Smooth muscle cell (in vitro differentiated cells): ENCODE data around the gene TFDP1. TPM values are rescaled to one million over a fixed set of nuclear protein-coding genes. Genes with fewer than 3 reads are reported as not detected.

Source experiments
- DNase-seq: peaks from one replicate; lab custom pipeline; 2025; ENCODE audit not compliant: unreplicated experiment; lab: John Stamatoyannopoulos, UW
- H2AFZ ChIP-seq: fragments of 200-600 bp; sonication (generic); 2 replicates; pipeline ENCODE4 v1.6.0; 2016; ENCODE audit warnings: antibody characterized with exemption, low read depth, mild to moderate bottlenecking
- H3F3A ChIP-seq: fragments of 200-600 bp; sonication (generic); 2 replicates; pipeline ENCODE4 v1.6.0; 2017; ENCODE audit warnings: antibody characterized with exemption, low read depth
- H3K27ac ChIP-seq: fragments of 200-600 bp; sonication (generic); 2 replicates; pipeline ENCODE4 v1.5.1; 2016; ENCODE audit warnings: low read depth, mild to moderate bottlenecking
- H3K27me3 ChIP-seq: fragments of 200-600 bp; sonication (generic); 2 replicates; pipeline ENCODE4 v1.6.1; 2016; ENCODE audit warnings: low read depth, mild to moderate bottlenecking
- H3K36me3 ChIP-seq: fragments of 200-600 bp; sonication (generic); 2 replicates; pipeline ENCODE4 v1.5.1; 2016; ENCODE audit warnings: low read depth
- H3K4me1 ChIP-seq: fragments of 200-600 bp; sonication (generic); 2 replicates; pipeline ENCODE4 v1.5.1; 2016; ENCODE audit warnings: low read depth
- H3K4me2 ChIP-seq: fragments of 200-600 bp; sonication (generic); 2 replicates; pipeline ENCODE4 v1.6.0; 2016; ENCODE audit warnings: mild to moderate bottlenecking
- H3K4me3 ChIP-seq: fragments of 200-600 bp; sonication (generic); 2 replicates; pipeline ENCODE4 v1.5.1; 2016; ENCODE audit warnings: mild to moderate bottlenecking
- H3K79me2 ChIP-seq: fragments of 200-600 bp; sonication (generic); 2 replicates; pipeline ENCODE4 v1.6.0; 2016; ENCODE audit warnings: low read depth, mild to moderate bottlenecking
- H3K9ac ChIP-seq: fragments of 200-600 bp; sonication (generic); 2 replicates; pipeline ENCODE4 v1.6.0; 2016; ENCODE audit warnings: low read depth
- H3K9me3 ChIP-seq: fragments of 200-600 bp; sonication (generic); replicated peaks from 2 replicates; pipeline ENCODE4 v1.5.1; 2016; ENCODE audit warnings: low read depth
- H4K20me1 ChIP-seq: fragments of 200-600 bp; sonication (generic); 2 replicates; pipeline ENCODE4 v1.6.0; 2016; ENCODE audit warnings: low read depth
- WGBS: methylation state at CpG from one replicate; pipeline ENCODE4 v1.1.7; 2016; ENCODE audit warnings: low lambda C conversion rate; 5-methylcytosine and 5-hydroxymethylcytosine counted together
- polyA plus RNA-seq: library from polyadenylated mRNA; unstranded; fragments of >200 nt; fragmentation: Nextera tagmentation; extraction: Ambion mirVana; gene quantifications from 2 replicates; pipeline ENCODE4 v1.2.1, GENCODE V29; 2016
- total RNA-seq: library from RNA; depleted of rRNA; stranded (reverse); fragments of >200 nt; gene quantifications from 2 replicates; pipeline ENCODE4 v1.2.3, GENCODE V29; 2014
- TF ChIP-seq, protein P1 (sequence below): fragments of 200-600 bp; sonication (generic); IDR thresholded peaks from 2 replicates; pipeline ENCODE4 v1.5.1; 2017; ENCODE audit warnings: borderline replicate concordance, mild to moderate bottlenecking, antibody characterized with exemption; ENCODE audit not compliant: insufficient read depth, poor library complexity, severe bottlenecking

The TFDP1 gene
- total and polyA plus RNA-seq, 2 experiments from 2014 or later: 52.8 to 53.6 TPM

DNA sequence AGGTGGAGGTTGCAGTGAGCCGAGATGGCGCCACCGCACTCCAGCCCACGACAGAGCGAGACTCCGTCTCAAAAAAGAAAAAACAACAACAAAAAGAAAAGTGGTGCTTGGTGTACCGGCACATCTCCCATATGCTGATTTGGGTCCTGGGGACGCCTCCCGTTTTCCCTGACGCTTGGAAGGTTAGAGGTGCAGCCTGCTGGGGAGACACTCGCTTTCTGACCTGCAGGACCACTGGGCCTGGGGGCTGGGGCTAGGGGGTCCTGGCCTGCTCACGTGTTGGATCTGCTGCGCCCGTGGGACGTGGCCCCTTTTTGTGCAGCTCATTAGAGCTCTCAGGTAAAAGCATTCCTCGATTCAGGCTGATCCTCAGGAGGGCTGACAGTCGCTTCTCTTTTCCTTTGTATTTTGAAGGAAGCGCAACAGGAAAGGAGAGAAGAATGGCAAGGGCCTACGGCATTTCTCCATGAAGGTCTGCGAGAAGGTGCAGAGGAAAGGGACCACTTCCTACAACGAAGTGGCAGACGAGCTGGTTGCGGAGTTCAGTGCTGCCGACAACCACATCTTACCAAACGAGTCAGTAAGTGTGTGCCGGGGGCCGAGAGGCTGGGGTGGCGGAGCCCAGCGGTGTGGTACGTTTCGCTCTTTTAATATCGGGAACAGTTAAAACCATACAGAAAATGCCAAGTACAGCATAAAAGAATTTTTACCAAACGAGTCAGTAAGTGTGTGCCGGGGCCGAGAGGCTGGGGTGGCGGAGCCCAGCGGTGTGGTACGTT lies 48.3 kb downstream of the TFDP1 start:
- no peaks in the 10 kb centered on the region for H3K36me3 ChIP-seq
- no peak overlapping the region for H2AFZ ChIP-seq
- no peaks in the 10 kb centered on the region for H3K27me3 ChIP-seq
- H3K4me1 ChIP-seq: no peaks in the 10 kb centered on the region
- no peak overlapping the region for H3K9ac ChIP-seq
- DNase-seq: no peak
- WGBS: 98% methylated on average over 38 of the region's 38 CpGs
- H4K20me1 ChIP-seq: peaks cover 31% of the 10 kb centered on the region
- H3K9me3 ChIP-seq: no peaks in the 10 kb centered on the region
- no peaks in the 10 kb centered on the region for H3F3A ChIP-seq
- H3K27ac ChIP-seq: no peak overlapping the region
- H3K4me2 ChIP-seq: no peak overlapping the region
- TF ChIP-seq, protein P1, sequence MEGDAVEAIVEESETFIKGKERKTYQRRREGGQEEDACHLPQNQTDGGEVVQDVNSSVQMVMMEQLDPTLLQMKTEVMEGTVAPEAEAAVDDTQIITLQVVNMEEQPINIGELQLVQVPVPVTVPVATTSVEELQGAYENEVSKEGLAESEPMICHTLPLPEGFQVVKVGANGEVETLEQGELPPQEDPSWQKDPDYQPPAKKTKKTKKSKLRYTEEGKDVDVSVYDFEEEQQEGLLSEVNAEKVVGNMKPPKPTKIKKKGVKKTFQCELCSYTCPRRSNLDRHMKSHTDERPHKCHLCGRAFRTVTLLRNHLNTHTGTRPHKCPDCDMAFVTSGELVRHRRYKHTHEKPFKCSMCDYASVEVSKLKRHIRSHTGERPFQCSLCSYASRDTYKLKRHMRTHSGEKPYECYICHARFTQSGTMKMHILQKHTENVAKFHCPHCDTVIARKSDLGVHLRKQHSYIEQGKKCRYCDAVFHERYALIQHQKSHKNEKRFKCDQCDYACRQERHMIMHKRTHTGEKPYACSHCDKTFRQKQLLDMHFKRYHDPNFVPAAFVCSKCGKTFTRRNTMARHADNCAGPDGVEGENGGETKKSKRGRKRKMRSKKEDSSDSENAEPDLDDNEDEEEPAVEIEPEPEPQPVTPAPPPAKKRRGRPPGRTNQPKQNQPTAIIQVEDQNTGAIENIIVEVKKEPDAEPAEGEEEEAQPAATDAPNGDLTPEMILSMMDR: no peak
- H3K79me2 ChIP-seq: peaks cover 8% of the 10 kb centered on the region
- no peak overlapping the region for H3K4me3 ChIP-seq

DNA sequence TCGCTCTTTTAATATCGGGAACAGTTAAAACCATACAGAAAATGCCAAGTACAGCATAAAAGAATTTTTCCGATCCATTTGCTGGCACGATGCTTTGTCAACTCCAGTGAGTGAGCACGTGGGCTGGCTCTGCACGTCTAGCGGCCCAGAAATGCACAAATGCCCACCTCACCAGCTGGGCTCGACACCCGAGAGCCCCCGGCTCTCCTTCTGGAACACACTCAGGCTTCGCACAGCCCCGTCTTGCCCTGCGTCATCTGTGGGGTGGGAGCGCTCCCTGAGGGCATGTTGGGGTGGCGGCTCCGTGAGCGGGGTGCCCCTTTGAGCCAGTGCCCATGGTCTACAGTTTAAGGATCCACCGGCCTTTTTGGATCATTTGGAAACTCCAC lies 48.9 kb downstream of the TFDP1 start:
- no peak overlapping the region for H3K27ac ChIP-seq
- TF ChIP-seq, protein P1: no peak
- 99% methylated on average over 18 of the region's 18 CpGs for WGBS
- no peaks in the 10 kb centered on the region for H3K36me3 ChIP-seq
- peaks cover 26% of the 10 kb centered on the region for H4K20me1 ChIP-seq
- H2AFZ ChIP-seq: no peak overlapping the region
- H3K9ac ChIP-seq: no peak overlapping the region
- H3K9me3 ChIP-seq: no peaks in the 10 kb centered on the region
- no peaks in the 10 kb centered on the region for H3K4me1 ChIP-seq
- no peak overlapping the region for H3K4me3 ChIP-seq
- no peak for DNase-seq
- H3F3A ChIP-seq: no peaks in the 10 kb centered on the region
- peaks cover 8% of the 10 kb centered on the region for H3K79me2 ChIP-seq
- H3K4me2 ChIP-seq: no peak overlapping the region
- H3K27me3 ChIP-seq: no peaks in the 10 kb centered on the region

DNA sequence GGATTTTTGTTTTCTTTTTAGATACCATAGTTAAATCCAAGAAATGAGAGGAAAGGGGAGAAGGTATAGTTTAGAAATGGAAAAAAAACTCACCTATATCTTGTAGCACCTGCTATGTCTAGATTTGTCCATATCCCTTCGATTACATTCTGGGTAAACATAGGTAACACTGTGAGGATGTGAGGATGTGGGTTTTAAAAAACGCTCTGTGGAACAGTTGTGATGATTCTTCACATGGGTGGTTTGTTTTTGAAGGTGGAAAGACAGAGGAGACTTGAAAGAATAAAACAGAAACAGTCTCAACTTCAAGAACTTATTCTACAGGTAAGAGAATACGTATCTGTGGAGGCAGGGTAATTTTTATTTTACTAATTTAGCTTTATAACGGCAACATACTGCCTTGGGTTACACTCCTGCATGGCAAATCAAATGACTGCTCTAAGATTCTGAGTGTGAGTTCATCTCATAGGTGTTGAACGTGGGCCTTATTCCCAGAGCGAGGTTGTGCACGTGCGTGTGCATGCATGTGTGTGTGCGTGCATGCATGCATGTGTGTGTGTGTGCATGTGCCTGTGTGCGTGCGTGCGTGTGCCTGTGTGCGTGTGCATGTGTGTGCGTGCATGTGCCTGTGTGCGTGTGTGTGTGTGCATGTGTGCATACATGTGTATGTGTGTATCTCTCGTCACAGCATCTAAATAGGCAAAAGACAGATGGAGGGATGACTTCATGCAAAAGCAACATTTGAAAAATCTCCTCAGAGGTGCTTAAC lies 49.9 kb downstream of the TFDP1 start:
- no peak overlapping the region for H3K27ac ChIP-seq
- H3K9me3 ChIP-seq: no peaks in the 10 kb centered on the region
- no peaks in the 10 kb centered on the region for H3F3A ChIP-seq
- no peak overlapping the region for H3K4me2 ChIP-seq
- H3K36me3 ChIP-seq: peaks cover 8% of the 10 kb centered on the region
- H3K9ac ChIP-seq: no peak overlapping the region
- no peaks in the 10 kb centered on the region for H3K79me2 ChIP-seq
- no peak for DNase-seq
- no peaks in the 10 kb centered on the region for H3K4me1 ChIP-seq
- H3K4me3 ChIP-seq: no peak overlapping the region
- no peak overlapping the region for H2AFZ ChIP-seq
- H4K20me1 ChIP-seq: peaks cover 23% of the 10 kb centered on the region
- WGBS: 98% methylated on average over 16 of the region's 16 CpGs
- no peaks in the 10 kb centered on the region for H3K27me3 ChIP-seq
- TF ChIP-seq, protein P1: no peak
